HG03280 (cell line): ENCODE data around the gene HEXIM1.

Experiments used
- ATAC-seq: cut with Tn5 transposase; IDR thresholded peaks from one replicate; pipeline ENCODE4 v1.9.1; 2021; ENCODE audit warnings: mild to moderate bottlenecking, moderate library complexity; ENCODE audit not compliant: unreplicated experiment

HEXIM1 gene, protein sequence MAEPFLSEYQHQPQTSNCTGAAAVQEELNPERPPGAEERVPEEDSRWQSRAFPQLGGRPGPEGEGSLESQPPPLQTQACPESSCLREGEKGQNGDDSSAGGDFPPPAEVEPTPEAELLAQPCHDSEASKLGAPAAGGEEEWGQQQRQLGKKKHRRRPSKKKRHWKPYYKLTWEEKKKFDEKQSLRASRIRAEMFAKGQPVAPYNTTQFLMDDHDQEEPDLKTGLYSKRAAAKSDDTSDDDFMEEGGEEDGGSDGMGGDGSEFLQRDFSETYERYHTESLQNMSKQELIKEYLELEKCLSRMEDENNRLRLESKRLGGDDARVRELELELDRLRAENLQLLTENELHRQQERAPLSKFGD

GRCh38 chr17:45148183-45149036 is at the start of gene HEXIM1:
Gene HEXIM1 (plus strand): TSS chr17:45148475. CDS start chr17:45149191, 716 bp downstream.
- ATAC-seq: peak; percentile 67

DNA sequence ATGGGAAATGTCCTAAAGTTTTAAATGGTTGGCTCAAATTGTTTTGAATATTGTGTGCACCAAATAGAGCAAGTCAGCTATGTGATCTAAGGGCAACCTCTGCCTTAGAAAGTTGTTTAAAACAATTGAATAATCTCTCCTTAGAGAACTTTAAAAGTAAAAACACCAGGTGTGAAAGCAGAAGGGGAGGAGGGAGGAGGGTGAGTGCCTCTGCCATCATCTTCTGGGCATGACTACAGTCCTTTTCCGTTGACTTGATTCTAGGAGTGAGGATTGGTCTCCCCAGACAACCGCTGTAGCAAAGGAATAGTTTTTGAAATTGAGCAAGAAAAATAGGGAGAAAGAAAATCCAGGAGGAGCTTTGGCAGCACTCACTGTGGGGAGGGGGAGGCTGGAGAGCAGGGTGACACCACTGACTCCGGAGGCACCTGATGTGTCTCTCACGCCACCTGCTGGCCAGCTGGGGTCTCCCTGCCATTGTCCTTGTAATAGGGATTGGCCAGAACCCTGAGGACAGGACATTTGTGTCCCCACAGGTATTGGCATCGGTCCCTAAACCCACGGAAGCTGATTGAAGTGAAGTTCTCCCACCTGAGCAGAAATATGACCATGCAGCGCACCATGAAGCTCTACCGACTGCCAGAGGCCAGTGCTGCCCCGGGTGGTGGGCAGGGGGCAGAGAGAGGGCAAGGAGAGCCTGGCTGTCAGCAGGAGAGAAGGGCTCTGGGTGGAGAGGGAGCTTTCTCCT is 49.2 kb upstream of the HEXIM1 start:
- no peak for ATAC-seq

DNA sequence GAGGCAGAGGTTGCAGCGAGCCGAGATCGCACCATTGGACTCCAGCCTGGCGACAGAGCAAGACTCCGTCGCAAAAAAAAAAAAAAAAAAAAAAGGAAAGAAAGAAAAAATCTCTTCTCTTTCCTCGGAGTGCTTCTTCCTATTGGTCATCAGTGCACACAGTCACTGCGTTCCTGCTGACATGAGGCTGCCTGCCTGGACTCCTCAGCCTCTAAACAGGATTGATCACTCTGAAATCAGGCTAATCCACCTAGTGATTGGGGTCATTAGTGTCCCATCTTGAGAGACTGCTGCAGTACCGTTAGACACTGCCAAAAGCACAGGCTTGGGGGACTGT is 46.8 kb upstream of the HEXIM1 start:
- no peak for ATAC-seq

DNA sequence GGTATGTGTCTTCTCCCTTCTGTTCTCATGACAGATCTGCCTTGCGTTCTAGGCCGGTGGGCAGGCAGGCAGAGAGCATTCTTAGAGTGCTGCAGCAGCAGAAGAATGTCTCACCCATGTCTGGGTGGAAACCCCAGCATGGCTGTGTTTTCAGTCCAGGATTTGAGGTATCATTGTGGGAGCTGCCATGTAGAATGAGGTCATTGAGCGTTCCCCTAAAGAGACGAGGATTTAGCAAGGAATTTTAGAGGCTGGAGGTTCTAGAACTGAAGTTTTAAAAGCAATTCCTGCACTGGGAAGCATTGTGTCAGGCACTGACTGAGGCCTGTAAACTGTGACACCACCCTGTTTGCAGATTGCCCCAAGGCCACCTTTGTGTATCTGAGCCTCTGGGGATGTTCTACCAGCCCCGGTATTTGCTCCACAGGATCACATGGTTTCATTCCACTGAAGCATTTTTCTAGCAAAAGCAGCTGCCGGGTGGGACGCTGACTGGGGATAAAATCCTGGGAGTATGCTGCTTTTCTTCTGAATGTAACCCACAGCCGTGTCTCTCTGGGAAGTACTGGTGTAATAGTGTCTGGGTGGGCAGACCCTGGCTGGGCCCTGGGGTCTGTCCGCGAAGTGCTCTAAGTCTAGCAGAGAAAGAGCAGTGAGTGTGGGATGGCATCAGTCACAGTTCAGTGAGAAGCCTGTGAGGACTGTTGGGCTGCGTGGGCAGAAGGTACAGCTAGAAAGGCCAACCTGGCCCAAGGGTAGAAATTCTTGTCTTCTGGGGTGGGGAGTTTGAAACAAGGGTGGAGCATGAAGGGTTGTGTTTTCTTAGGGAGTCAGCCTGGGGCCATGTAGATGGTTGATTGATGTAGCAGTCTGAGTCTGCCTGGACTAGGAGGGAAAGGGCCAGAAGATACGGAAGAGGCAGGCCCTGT is 46.1 kb upstream of the HEXIM1 start:
- no peak for ATAC-seq

GRCh38 chr17:45102856-45103255 is 45.4 kb upstream of the HEXIM1 start:
- no peak for ATAC-seq

- ATAC-seq: no peak
Measured at GRCh38 chr17:45103269-45103795, 44.9 kb upstream of the HEXIM1 start.

- ATAC-seq: no peak
Measured at GRCh38 chr17:45104029-45104428, 44.2 kb upstream of the HEXIM1 start.

- no peak for ATAC-seq
Measured at GRCh38 chr17:45104497-45104896, 43.8 kb upstream of the HEXIM1 start.

GRCh38 chr17:45104907-45105624 is 43.2 kb upstream of the HEXIM1 start:
- no peak for ATAC-seq

GRCh38 chr17:45106096-45106495 is 42.2 kb upstream of the HEXIM1 start:
- no peak for ATAC-seq

DNA sequence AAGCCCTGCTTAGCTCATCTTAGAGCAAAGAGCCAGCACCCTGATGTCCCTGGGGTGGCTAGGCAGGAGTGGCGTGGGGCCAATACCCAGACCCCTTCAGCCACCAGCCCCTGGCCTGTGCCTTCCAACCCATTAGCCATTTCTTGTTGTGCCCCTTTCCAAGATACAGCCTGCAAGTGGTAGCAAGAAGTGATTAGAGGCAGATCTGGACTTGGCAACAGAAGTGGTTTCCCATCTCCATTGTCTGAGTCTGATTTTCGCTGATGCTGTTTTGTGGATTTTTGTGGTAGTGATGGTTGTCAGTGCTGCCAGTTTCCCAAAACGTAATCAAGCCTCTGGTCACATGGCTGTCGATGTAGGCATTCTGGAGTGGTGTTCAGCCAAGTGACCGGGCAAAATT is 41.7 kb upstream of the HEXIM1 start:
- ATAC-seq: no peak

- no peak for ATAC-seq
Measured at GRCh38 chr17:45107293-45108010, 40.8 kb upstream of the HEXIM1 start.

- ATAC-seq: no peak
Measured at GRCh38 chr17:45108051-45108450, 40.2 kb upstream of the HEXIM1 start.

GRCh38 chr17:45108595-45109521 is 39.4 kb upstream of the HEXIM1 start:
- ATAC-seq: no peak

- ATAC-seq: no peak
Measured at GRCh38 chr17:45110676-45111611, 37.3 kb upstream of the HEXIM1 start.

- no peak for ATAC-seq
Measured at GRCh38 chr17:45111850-45112249, 36.4 kb upstream of the HEXIM1 start.
